Measurements from ENCODE around the gene MAGEA9.
"Not testable (repeated sequence)": the region's sequence is repeated elsewhere in the genome, so short reads cannot be mapped to it uniquely, and the experiment has no call there.

Gene MAGEA9

DNA sequence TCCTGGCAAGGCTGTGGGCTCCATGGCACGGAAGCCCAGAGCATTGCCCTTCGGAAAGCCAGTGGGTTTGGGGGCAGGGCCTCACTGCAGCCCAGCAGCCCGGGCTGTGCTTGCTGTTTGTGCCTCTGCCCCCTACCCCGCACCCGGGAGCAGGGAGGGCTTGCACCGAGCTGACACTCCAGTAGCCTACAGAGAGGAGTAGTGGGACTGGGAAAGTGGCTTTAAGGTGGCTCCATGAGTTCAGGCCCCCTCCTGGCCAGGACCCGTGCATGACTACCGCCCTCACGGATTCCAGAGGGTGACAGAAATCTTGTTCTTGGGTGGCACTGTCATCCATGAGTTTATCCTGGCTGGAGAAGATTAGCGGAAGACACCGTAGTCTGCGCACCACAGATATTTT lies 11.4 kb upstream of the MAGEA9 start:
- not testable (repeated sequence) for H3K27me3 ChIP-seq (ENCODE audit: insufficient read depth, low read length); H3K36me3 ChIP-seq (ENCODE audit: insufficient read depth, low read length); H3K9me3 ChIP-seq (ENCODE audit: insufficient read depth, low read depth, low read length); H3K4me3 ChIP-seq (ENCODE audit: low read length); H3K4me1 ChIP-seq (ENCODE audit: insufficient read depth, low read length); H3K27ac ChIP-seq (ENCODE audit: low read depth, low read length); H3K9ac ChIP-seq (ENCODE audit: low read depth, low read length)
- WGBS: no CpG with 5 or more reads among the region's 12 CpGs

DNA sequence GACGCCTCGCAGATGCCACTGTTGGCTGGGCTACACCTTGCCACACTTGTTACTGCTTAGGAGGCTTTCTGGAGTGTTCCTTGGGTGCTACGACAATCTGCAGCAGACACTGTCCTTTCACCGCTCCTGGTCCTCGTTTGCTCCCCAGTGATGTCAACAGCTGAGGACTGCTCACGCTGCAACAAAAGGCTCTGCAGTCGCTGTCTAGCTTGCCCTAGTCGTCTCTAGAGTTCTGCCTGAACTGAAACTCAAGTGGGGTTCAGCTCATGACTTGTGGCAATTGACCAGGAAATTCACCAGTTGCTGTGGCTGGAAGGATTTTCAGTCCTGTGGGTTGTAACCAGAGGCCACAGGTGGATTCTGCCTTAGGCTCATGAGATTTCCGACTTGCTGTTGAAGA lies 8.7 kb upstream of the MAGEA9 start:
- not testable (repeated sequence) for H3K36me3 ChIP-seq (ENCODE audit: insufficient read depth, low read length); H3K9ac ChIP-seq (ENCODE audit: low read depth, low read length); H3K27ac ChIP-seq (ENCODE audit: low read depth, low read length); H3K9me3 ChIP-seq (ENCODE audit: insufficient read depth, low read depth, low read length); H3K27me3 ChIP-seq (ENCODE audit: insufficient read depth, low read length); H3K4me1 ChIP-seq (ENCODE audit: insufficient read depth, low read length); H3K4me3 ChIP-seq (ENCODE audit: low read length)
- WGBS: no CpG with 5 or more reads among the region's 9 CpGs

DNA sequence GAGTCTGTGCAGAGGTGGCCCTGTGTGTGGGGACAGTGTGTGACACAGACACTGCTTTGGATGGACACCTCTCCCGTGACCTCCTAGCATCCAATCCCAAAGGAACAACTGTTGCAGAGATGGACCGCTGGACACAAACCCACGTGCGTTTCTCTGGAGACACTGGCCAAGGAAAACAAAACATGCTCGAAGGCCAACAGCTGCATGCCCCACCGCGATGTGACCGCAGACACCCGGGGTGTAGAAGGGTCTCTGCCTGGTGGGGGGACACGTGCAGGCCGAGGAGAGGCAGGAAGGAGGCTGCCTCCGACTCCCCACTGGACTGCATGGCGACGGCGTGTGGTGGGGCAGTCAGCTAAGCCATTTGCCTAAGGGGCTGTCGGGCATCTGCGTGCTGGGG lies 8.0 kb upstream of the MAGEA9 start, which contains the start of gene HSFX1:
HSFX1 (plus strand) TSS at position 301 of the 400 bp plus-strand sequence. CDS start 614 bp downstream, outside the sequence.
- not testable (repeated sequence) for H3K27me3 ChIP-seq (ENCODE audit: insufficient read depth, low read length); H3K4me1 ChIP-seq (ENCODE audit: insufficient read depth, low read length); H3K9me3 ChIP-seq (ENCODE audit: insufficient read depth, low read depth, low read length); H3K4me3 ChIP-seq (ENCODE audit: low read length); H3K27ac ChIP-seq (ENCODE audit: low read depth, low read length); H3K9ac ChIP-seq (ENCODE audit: low read depth, low read length); H3K36me3 ChIP-seq (ENCODE audit: insufficient read depth, low read length)
- WGBS: no CpG with 5 or more reads among the region's 17 CpGs

DNA sequence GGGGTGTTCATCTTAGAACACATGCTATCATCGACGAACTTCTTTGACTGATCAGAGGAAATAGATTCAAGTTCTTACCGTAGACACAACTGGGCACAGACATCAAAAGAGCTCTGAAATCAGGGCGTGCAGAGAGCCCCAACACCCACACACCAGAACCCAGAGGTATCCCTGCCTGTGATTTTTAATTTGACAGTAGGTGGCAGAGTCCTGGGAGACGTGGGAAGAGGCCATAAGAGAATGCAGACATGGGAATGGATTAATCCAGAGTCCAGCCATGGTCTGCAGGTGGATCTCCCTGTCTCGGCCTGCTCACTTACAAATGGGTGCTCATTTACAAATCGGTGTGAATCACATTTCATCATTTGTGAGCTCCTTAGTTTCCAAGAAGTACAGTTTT lies 3.7 kb upstream of the MAGEA9 start:
- not testable (repeated sequence) for H3K9me3 ChIP-seq (ENCODE audit: insufficient read depth, low read depth, low read length); H3K27me3 ChIP-seq (ENCODE audit: insufficient read depth, low read length); H3K9ac ChIP-seq (ENCODE audit: low read depth, low read length); H3K4me1 ChIP-seq (ENCODE audit: insufficient read depth, low read length); H3K27ac ChIP-seq (ENCODE audit: low read depth, low read length); H3K36me3 ChIP-seq (ENCODE audit: insufficient read depth, low read length); H3K4me3 ChIP-seq (ENCODE audit: low read length)
- no CpG with 5 or more reads among the region's 7 CpGs for WGBS

DNA sequence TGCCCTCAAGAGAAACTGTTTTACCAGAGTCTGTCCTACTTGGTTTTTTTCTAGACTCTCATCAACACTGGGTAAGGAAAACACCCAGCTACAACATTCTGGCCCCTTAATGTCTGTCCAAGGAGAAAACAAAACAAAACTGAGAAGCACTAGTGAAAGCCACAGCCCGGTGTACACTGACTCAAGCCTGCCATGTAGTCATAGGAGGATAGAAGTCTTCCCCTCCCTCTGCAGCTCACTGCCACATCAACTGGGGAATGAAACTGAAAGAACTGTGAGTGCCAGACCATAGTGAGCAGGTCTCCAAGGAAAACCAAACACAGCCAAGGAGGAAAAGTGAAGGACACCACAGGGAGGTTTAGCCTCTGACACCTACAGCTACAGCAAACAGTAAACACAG lies 13.8 kb downstream of the MAGEA9 start:
- H3K9ac ChIP-seq (ENCODE audit: low read depth, low read length); H3K27ac ChIP-seq (ENCODE audit: low read depth, low read length); H3K9me3 ChIP-seq (ENCODE audit: insufficient read depth, low read depth, low read length); H3K27me3 ChIP-seq (ENCODE audit: insufficient read depth, low read length); H3K4me3 ChIP-seq (ENCODE audit: low read length); H3K36me3 ChIP-seq (ENCODE audit: insufficient read depth, low read length); H3K4me1 ChIP-seq (ENCODE audit: insufficient read depth, low read length): not testable (repeated sequence)
- no CpG with 5 or more reads among the region's 1 CpG for WGBS

DNA sequence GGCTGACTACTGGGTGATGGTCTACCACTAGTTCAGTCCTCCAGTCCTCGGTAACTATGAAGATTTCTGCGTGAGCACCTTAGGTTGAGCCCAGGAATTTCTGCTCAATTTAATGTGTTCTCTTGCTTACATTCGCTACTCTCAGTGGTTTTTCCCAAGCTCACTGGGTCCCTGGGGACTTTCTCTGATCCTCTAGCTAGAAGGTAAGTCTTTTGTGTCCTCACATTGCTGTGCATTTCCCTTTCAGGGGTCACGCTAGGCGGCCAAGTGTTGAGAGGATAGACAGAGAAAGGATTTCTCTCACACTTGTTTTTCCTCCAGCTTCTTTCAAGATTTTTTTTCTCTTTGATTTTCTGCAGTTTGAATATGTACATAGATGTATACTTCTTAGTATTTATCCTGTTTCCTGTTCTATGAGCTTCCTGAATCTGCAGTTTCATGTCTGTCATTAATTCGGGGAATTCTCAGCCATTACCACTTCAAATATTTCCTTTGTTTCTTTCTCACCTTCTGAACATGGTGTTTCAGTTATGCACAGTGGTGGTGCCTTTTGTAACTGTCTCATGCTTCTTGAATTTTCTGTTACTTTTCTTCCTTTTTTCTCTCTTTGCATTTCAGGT lies 17.5 kb downstream of the MAGEA9 start:
- Histone ChIP-seq H3K4me3 (ENCODE audit: low read length) (no peak overlapping the region), H3K36me3 (ENCODE audit: insufficient read depth, low read length) (no peaks in the 10 kb centered on the region), H3K27me3 (ENCODE audit: insufficient read depth, low read length) (no peaks in the 10 kb centered on the region), H3K9ac (ENCODE audit: low read depth, low read length) (no peak overlapping the region), H3K9me3 (ENCODE audit: insufficient read depth, low read depth, low read length) (no peaks in the 10 kb centered on the region), H3K27ac (ENCODE audit: low read depth, low read length) (no peak overlapping the region), H3K4me1 (ENCODE audit: insufficient read depth, low read length) (no peaks in the 10 kb centered on the region; the same call in 1 of the 2 replicates)
- 91% methylated on average over 4 of the region's 6 CpGs for WGBS

DNA sequence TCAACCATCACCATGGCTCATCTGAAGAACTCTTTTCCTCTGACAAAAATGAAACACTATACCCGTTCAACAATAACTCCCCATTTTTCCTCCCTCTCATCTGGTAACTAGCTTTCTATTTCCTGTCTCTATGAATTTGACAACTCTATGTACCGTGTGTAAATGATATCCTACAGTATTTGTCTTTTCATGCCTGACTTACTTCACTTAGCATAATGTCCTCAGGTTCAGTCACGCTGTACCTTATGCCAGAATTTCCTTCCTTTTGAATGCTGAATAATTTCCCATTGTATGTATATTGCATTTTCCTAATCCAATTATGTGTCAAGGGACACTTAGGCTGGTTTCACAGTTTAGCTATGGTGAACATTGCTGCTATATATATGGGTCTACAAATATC lies 18.2 kb downstream of the MAGEA9 start:
- no peaks in the 10 kb centered on the region for H3K27me3 ChIP-seq (ENCODE audit: insufficient read depth, low read length)
- no peak overlapping the region for H3K27ac ChIP-seq (ENCODE audit: low read depth, low read length)
- H3K9me3 ChIP-seq (ENCODE audit: insufficient read depth, low read depth, low read length): no peaks in the 10 kb centered on the region
- H3K4me1 ChIP-seq (ENCODE audit: insufficient read depth, low read length): no peaks in the 10 kb centered on the region; the same call in 1 of the 2 replicates
- H3K4me3 ChIP-seq (ENCODE audit: low read length): no peak overlapping the region
- H3K36me3 ChIP-seq (ENCODE audit: insufficient read depth, low read length): no peaks in the 10 kb centered on the region
- 89% methylated on average over 2 of the region's 3 CpGs for WGBS
- no peak overlapping the region for H3K9ac ChIP-seq (ENCODE audit: low read depth, low read length)

DNA sequence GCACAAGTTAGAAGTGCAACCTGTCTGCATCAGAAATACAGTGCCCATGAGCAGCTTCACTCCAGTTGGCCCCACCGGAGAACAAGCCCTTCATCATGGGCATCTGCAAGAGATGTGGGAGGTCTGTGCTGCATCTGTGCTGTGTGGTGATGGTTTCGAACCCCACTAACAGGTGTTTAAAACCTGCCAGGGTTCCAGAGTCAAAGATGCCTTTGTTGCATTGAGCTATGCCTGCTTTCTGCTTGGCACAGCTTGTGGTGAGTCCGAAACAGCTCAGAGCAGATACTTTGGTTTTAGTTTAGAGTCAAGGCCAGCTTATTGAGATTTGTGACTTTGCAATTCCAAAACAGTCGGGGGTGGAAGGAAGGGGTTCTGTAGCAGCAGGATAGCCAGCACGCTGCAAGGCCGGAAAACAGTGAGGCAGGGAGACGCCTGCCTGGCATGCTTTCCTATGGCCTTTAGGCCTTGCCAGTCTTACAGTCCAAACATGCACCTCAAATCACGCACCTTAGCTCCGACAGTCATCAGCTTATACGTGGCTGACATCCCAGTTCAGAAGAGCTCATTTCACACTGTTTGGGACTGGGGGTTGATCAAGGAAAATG lies 21.8 kb downstream of the MAGEA9 start:
- no peaks in the 10 kb centered on the region for H3K36me3 ChIP-seq (ENCODE audit: insufficient read depth, low read length)
- no peak overlapping the region for H3K27ac ChIP-seq (ENCODE audit: low read depth, low read length)
- no peaks in the 10 kb centered on the region for H3K9me3 ChIP-seq (ENCODE audit: insufficient read depth, low read depth, low read length)
- 70% methylated on average over 10 of the region's 10 CpGs for WGBS
- H3K4me1 ChIP-seq (ENCODE audit: insufficient read depth, low read length): no peaks in the 10 kb centered on the region; the same call in 1 of the 2 replicates
- no peak overlapping the region for H3K4me3 ChIP-seq (ENCODE audit: low read length)
- no peak overlapping the region for H3K9ac ChIP-seq (ENCODE audit: low read depth, low read length)
- H3K27me3 ChIP-seq (ENCODE audit: insufficient read depth, low read length): no peaks in the 10 kb centered on the region

DNA sequence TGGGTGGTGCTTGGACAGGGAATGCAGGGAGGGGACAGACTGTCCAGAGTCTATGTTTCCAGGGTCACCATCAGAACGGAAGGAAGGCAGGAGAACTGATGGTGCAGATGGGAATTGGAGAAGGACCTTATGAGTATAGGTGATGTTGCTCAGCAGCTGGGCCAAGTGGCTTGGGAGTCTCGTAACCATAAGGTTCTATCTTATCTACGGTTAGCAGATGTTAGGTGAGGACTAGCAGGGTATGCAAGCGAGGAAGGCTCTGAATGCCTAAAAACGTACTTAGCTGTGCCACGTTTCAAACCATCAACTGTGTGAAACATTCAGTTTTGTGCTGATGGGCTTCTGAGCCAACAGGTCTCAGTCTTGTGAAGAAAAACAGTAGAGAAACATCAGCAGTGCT lies 22.4 kb downstream of the MAGEA9 start:
- 94% methylated on average over 6 of the region's 6 CpGs for WGBS
- Histone ChIP-seq H3K9me3 (ENCODE audit: insufficient read depth, low read depth, low read length) (no peaks in the 10 kb centered on the region), H3K36me3 (ENCODE audit: insufficient read depth, low read length) (no peaks in the 10 kb centered on the region)

DNA sequence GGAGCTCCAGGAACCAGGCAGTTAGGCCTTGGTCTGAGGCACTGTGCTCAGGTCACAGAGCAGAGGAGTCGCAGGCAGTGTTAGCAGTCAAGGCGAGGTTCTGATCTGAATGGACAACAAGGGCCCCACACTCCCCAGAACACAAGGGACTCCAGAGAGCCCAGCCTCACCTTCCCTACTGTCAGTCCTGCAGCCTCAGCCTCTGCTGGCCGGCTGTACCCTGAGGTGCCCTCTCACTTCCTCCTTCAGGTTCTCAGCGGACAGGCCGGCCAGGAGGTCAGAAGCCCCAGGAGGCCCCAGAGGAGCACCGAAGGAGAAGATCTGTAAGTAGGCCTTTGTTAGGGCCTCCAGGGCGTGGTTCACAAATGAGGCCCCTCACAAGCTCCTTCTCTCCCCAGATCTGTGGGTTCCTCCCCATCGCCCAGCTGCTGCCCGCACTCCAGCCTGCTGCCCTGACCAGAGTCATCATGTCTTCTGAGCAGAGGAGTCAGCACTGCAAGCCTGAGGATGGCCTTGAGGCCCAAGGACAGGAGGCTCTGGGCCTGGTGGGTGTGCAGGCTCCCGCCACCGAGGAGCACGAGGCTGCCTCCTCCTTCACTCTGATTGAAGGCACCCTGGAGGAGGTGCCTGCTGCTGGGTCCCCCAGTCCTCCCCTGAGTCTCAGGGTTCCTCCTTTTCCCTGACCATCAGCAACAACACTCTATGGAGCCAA lies 26.2 kb downstream of the MAGEA9 start:
- Histone ChIP-seq H3K9me3 (ENCODE audit: insufficient read depth, low read depth, low read length) (no peaks in the 10 kb centered on the region), H3K4me1 (ENCODE audit: insufficient read depth, low read length) (no peaks in the 10 kb centered on the region; the same call in 1 of the 2 replicates), H3K27ac (ENCODE audit: low read depth, low read length) (no peak overlapping the region), H3K4me3 (ENCODE audit: low read length) (no peak overlapping the region), H3K27me3 (ENCODE audit: insufficient read depth, low read length) (no peaks in the 10 kb centered on the region), H3K9ac (ENCODE audit: low read depth, low read length) (no peak overlapping the region), H3K36me3 (ENCODE audit: insufficient read depth, low read length) (no peaks in the 10 kb centered on the region)
- WGBS: 96% methylated on average over 12 of the region's 12 CpGs

More for the DNA sequence above, 22.4 kb downstream of the MAGEA9 start:
- H3K9ac ChIP-seq (ENCODE audit: low read depth, low read length): no peak overlapping the region
- no peaks in the 10 kb centered on the region for H3K27me3 ChIP-seq (ENCODE audit: insufficient read depth, low read length)
- no peaks in the 10 kb centered on the region; the same call in 1 of the 2 replicates for H3K4me1 ChIP-seq (ENCODE audit: insufficient read depth, low read length)
- H3K4me3 ChIP-seq (ENCODE audit: low read length): no peak overlapping the region
- H3K27ac ChIP-seq (ENCODE audit: low read depth, low read length): no peak overlapping the region

DNA sequence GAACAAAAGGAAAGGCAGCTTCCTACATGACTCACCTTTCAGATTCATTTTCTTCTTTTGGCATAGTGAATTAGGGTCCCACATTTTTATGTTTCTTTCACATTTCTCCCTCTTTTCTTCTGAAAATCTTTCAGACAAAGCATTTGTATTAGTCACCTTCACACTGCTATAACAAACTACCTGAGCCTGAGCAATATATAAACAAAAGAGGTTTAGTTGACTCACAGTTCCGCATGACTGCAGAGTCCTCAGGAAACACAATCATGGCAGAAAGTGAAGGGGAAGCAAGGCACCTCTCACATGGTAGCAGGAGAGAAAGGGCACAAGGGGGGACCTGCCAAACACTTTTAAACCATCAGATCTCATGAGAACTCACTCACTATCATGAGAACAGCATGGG lies 36.9 kb downstream of the MAGEA9 start:
- Histone ChIP-seq H3K27ac (ENCODE audit: low read depth, low read length) (no peak overlapping the region), H3K36me3 (ENCODE audit: insufficient read depth, low read length) (no peaks in the 10 kb centered on the region), H3K4me1 (ENCODE audit: insufficient read depth, low read length) (no peaks in the 10 kb centered on the region; the same call in 1 of the 2 replicates), H3K9me3 (ENCODE audit: insufficient read depth, low read depth, low read length) (no peaks in the 10 kb centered on the region), H3K27me3 (ENCODE audit: insufficient read depth, low read length) (no peaks in the 10 kb centered on the region), H3K9ac (ENCODE audit: low read depth, low read length) (no peak overlapping the region), H3K4me3 (ENCODE audit: low read length) (no peak overlapping the region)
- 90% methylated on average over 1 of the region's 1 CpG for WGBS

All from HUES64 (cell line).